Suprapubic skin (tissue), 4 donors: ENCODE results near the gene THSD7A. TPM values are rescaled to one million over a fixed set of nuclear protein-coding genes. Genes with fewer than 3 reads are reported as not detected.

ENCODE experiments used
- DNase-seq, 2 donors: peaks; one replicate each; pipeline ENCODE4 v3.0.0-alpha.2; 2019; ENCODE audit warnings: low spot score in 2 of 2
- H3K27ac ChIP-seq: fragments of 200-600 bp; sonication (generic); one replicate; pipeline ENCODE4 v1.5.1; 2019
- H3K27me3 ChIP-seq: fragments of 200-600 bp; sonication (generic); one replicate; pipeline ENCODE4 v1.5.1; 2019
- H3K36me3 ChIP-seq: fragments of 200-600 bp; sonication (generic); one replicate; pipeline ENCODE4 v1.5.1; 2019
- H3K4me1 ChIP-seq: fragments of 200-600 bp; sonication (generic); one replicate; pipeline ENCODE4 v1.5.1; 2019
- H3K4me3 ChIP-seq: fragments of 200-600 bp; sonication (generic); one replicate; pipeline ENCODE4 v1.5.1; 2019; ENCODE audit warnings: mild to moderate bottlenecking
- H3K9me3 ChIP-seq: fragments of 200-600 bp; sonication (generic); one replicate; pipeline ENCODE4 v1.5.1; 2019
- CTCF ChIP-seq, 2 donors: fragments of 200-600 bp in 1 of 2; fragments of 450-650 bp in 1 of 2; sonication (generic) in 1 of 2; IDR thresholded peaks; one replicate each; pipeline ENCODE4 v1.5.1; 2016 to 2019; ENCODE audit warnings: antibody characterized with exemption in 2 of 2, mild to moderate bottlenecking in 1 of 2, moderate library complexity in 1 of 2
- EP300 ChIP-seq: sonication (generic); formaldehyde crosslinking; IDR thresholded peaks from one replicate; pipeline ENCODE4 v1.6.1; 2017; ENCODE audit warnings: antibody characterized with exemption
- POLR2A ChIP-seq, 2 donors: fragments of 450-650 bp; IDR thresholded peaks; one replicate each; pipeline ENCODE4 v1.6.1; 2017; ENCODE audit warnings: antibody characterized with exemption in 2 of 2, mild to moderate bottlenecking in 2 of 2, moderate library complexity in 2 of 2
- POLR2AphosphoS5 ChIP-seq, 3 donors: sonication (generic); formaldehyde crosslinking; IDR thresholded peaks; one replicate each; pipeline ENCODE4 v1.6.1; 2017; ENCODE audit warnings: antibody characterized with exemption in 3 of 3
- WGBS: methylation state at CpG from one replicate; pipeline ENCODE4 v1.1.5; 2018; 5-methylcytosine and 5-hydroxymethylcytosine counted together
- total RNA-seq, 4 donors: library from RNA; depleted of rRNA; stranded (reverse); fragments of >200 nt; gene quantifications; one replicate each; pipeline ENCODE4 v1.1.0, GENCODE V29; 2016

THSD7A gene
- total RNA-seq, 4 donors from 2014 or later, result 0.42 to 5.4 (median 1.2) TPM

GRCh38 chr7:11478426-11478825 is 353.6 kb downstream of the THSD7A start:
- 93% methylated on average over 1 of the region's 1 CpG for WGBS
- no peak for DNase-seq
- TF ChIP-seq EP300 (no peak), POLR2AphosphoS5 (IDR thresholded peaks at IDR 0.05) (no peak), POLR2A (IDR thresholded peaks at IDR 0.05) (no peak), CTCF (IDR thresholded peaks at IDR 0.05) (no peak)
- H3K27ac ChIP-seq, result no peak overlapping the region
- H3K27me3 ChIP-seq, result no peaks in the 10 kb centered on the region
- H3K4me1 ChIP-seq, result no peaks in the 10 kb centered on the region
- no peaks in the 10 kb centered on the region for H3K9me3 ChIP-seq
- H3K36me3 ChIP-seq, result no peaks in the 10 kb centered on the region
- H3K4me3 ChIP-seq, result no peak overlapping the region

- Histone ChIP-seq H3K4me1 (no peaks in the 10 kb centered on the region), H3K27ac (no peak overlapping the region), H3K9me3 (no peaks in the 10 kb centered on the region), H3K27me3 (no peaks in the 10 kb centered on the region), H3K36me3 (no peaks in the 10 kb centered on the region), H3K4me3 (no peak overlapping the region)
- WGBS, result 91% methylated on average over 6 of the region's 6 CpGs
- no peak for TF ChIP-seq POLR2A (IDR thresholded peaks at IDR 0.05)
- no peak for TF ChIP-seq POLR2AphosphoS5 (IDR thresholded peaks at IDR 0.05)
- TF ChIP-seq EP300, result no peak
- no peak for DNase-seq
These were observed 357.0 kb downstream of the THSD7A start for GRCh38 chr7:11474902-11475585.

- Histone ChIP-seq H3K36me3 (no peaks in the 10 kb centered on the region), H3K4me3 (no peak overlapping the region), H3K27ac (no peak overlapping the region), H3K4me1 (no peaks in the 10 kb centered on the region), H3K27me3 (no peaks in the 10 kb centered on the region), H3K9me3 (no peaks in the 10 kb centered on the region)
- WGBS, result 91% methylated on average over 6 of the region's 8 CpGs
- no peak for TF ChIP-seq POLR2AphosphoS5 (IDR thresholded peaks at IDR 0.05)
- no peak for TF ChIP-seq EP300
- no peak for TF ChIP-seq POLR2A (IDR thresholded peaks at IDR 0.05)
- no peak for TF ChIP-seq CTCF (IDR thresholded peaks at IDR 0.05)
- no peak for DNase-seq
These were observed 358.1 kb downstream of the THSD7A start for GRCh38 chr7:11473807-11474424.

GRCh38 chr7:11473220-11473619 is 358.8 kb downstream of the THSD7A start:
- Histone ChIP-seq H3K9me3 (no peaks in the 10 kb centered on the region), H3K4me1 (no peaks in the 10 kb centered on the region), H3K4me3 (no peak overlapping the region), H3K27ac (no peak overlapping the region), H3K27me3 (no peaks in the 10 kb centered on the region), H3K36me3 (no peaks in the 10 kb centered on the region)
- TF ChIP-seq EP300, result no peak
- TF ChIP-seq POLR2AphosphoS5 (IDR thresholded peaks at IDR 0.05), result no peak
- no peak for TF ChIP-seq CTCF (IDR thresholded peaks at IDR 0.05)
- TF ChIP-seq POLR2A (IDR thresholded peaks at IDR 0.05), result no peak
- no peak for DNase-seq
- 64% methylated on average over 2 of the region's 2 CpGs for whole genome bisulfite sequencing

- no peak overlapping the region for H3K4me3 ChIP-seq
- no peaks in the 10 kb centered on the region for H3K27me3 ChIP-seq
- H3K9me3 ChIP-seq, result no peaks in the 10 kb centered on the region
- H3K36me3 ChIP-seq, result no peaks in the 10 kb centered on the region
- no peak overlapping the region for H3K27ac ChIP-seq
- no peaks in the 10 kb centered on the region for H3K4me1 ChIP-seq
- 66% methylated on average over 4 of the region's 4 CpGs for WGBS
- TF ChIP-seq POLR2A (IDR thresholded peaks at IDR 0.05) (no peak), CTCF (IDR thresholded peaks at IDR 0.05) (no peak)
- DNase-seq, result no peak
These were observed 359.4 kb downstream of the THSD7A start for GRCh38 chr7:11472646-11473045.
